Activated CD8-positive, alpha-beta memory T cell treated with anti-CD3 and anti-CD28 coated beads for 1 hour (primary cell): ENCODE measurements around the gene KIAA1210.
"Not testable (repeated sequence)": the region's sequence is repeated elsewhere in the genome, so short reads cannot be mapped to it uniquely, and the experiment has no call there.

Experiments
- DNase-seq, 2 donors: peaks; one replicate each; pipeline ENCODE4 v3.0.0-alpha.2; 2020; ENCODE audit warnings: low read depth in 1 of 2; ENCODE audit errors: extremely low read depth in 1 of 2

The KIAA1210 gene

DNA sequence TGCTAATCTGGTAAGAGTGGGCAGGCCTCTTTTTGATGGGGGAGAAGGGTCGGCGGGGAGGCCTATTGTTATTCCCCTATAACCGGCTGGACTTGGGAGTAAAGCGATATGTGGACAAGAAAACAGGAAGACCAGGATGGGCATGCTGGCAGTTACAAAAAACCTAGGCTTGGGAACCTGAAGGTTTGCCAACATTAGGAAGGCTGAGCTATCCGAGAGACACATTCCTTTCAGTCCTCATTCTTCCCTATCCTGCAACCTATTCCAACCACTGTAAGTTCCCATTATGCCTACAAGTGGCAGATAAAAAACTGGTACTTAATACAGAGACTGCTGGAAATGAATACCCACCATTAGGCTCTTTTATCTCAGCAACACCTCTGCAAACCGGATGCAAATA is 87.2 kb downstream of the KIAA1210 start:
- DNase-seq, result no peak

GRCh38 chrX:119036107-119037029 is 91.2 kb downstream of the KIAA1210 start:
- no peak for DNase-seq

- DNase-seq, result no peak
Measured at GRCh38 chrX:119030990-119031389, 96.6 kb downstream of the KIAA1210 start.

DNA sequence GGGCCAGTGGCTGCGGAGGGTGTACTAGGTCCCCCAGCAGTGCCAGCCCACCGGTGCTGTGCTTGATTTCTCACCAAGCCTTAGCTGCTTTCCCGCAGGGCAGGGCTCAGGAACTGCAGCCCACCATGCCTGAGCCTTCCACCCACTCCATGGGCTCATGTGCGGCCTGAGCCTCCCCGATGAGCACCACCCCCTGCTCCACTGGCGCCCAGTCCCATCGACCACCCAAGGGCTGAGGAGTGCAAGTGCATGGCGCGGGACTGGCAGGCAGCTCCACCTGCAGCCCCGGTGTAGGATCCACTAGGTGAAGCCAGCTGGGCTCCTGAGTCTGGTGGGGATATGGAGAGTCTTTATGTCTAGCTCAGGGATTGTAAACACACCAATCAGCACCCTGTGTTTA is 98.0 kb downstream of the KIAA1210 start:
- not testable (repeated sequence) for DNase-seq

DNA sequence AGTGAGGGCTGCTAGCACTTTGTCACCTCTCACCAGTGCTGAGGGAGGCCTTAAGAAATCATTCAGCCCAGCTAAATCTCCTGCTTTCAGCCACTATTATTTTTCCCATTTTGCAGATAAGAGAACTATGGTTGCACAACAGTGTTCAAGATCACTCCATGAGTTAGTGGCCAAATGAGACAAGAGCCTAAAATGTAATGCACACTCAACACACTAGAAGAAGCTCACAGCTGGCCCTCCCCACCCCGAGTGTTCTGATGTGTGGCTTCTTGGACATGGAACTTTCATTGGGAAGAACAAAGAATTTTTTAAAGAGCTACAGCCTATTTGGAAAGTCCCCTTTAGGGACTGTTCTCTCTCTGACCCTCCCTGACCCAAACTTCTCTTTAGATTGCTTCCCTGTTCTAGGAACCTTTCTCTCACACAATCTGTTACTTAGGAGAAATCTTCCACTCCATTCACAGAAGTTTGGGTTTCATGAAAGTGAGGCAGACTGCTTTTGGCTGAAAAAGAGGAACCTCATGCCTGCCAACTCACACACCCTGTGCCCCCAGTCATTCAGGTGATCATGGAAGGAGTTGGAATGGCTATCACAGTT is 98.8 kb downstream of the KIAA1210 start:
- DNase-seq, result no peak
